ENCODE measurements around the gene CHAMP1. TPM values are rescaled to one million over a fixed set of nuclear protein-coding genes. Genes with fewer than 3 reads are reported as not detected.

CHAMP1 gene
- polyA plus RNA-seq, 1 of the 3 experiments (the other 2 are of a cell fraction) = 28.6 TPM

DNA sequence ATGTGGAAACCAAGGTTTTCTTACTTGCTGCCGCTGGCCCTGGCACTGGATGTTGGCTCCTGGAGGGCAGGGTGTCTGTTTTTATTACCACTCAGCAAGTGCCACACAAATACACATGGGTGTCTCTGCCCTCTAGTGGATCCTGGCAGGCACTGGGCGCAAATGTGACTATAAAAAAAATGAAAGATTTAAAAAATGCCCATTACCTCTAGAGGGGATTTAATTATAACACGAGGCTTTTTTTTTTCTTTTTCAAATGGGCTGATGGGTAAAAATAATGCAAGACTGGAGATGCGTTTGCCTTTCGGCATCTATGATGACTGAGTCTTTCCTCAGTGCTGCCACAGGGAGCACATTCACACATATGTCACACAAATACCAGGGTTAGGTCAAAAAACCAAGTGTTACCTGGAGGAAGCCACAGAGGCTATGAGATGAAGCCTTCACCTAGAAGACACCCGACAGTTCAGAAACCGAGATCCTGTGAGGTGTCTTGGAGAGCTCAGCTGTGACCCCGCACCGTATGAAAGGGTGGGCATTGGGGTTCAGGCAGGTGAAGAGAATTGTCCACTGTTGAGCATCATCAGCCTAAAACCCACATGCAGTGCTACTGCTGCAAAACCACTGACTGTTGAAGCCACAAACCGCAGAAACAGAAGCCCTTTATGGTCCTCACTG, 25.7 kb downstream of the CHAMP1 start:
- H3K9me3 ChIP-seq = no peaks in the 10 kb centered on the region
- H3K4me2 ChIP-seq = no peak overlapping the region
- H3K9me2 ChIP-seq = no peaks in the 10 kb centered on the region
- H3K79me2 ChIP-seq (ENCODE audit: insufficient read depth) = no peaks in the 10 kb centered on the region
- peak; percentile 70 for DNase-seq
- no peaks in the 10 kb centered on the region for H4K20me1 ChIP-seq (ENCODE audit: insufficient read depth)
- POLR2A ChIA-PET = no interaction called here
- no peak overlapping the region for H3K4me3 ChIP-seq (ENCODE audit: low read depth in 2 of 2, low read length in 1 of 2)
- H3K27ac ChIP-seq (ENCODE audit: low read depth in 2 of 2, low read length in 1 of 2) = no peak overlapping the region
- H2AFZ ChIP-seq (ENCODE audit: low read depth) = peak overlapping the region; percentile 45; the same call in 1 of the 2 replicates
- H3K9ac ChIP-seq = no peak overlapping the region
- H3K36me3 ChIP-seq (replicated peaks in 1 of 2; ENCODE audit: control insufficient read depth in 1 of 2, insufficient read depth in 2 of 2, low read length in 1 of 2) = no peaks in the 10 kb centered on the region
- CTCF ChIA-PET = interaction anchor here (0.6 to 3.5 kb wide), 11 partner anchors 9 to 54 kb away, joined by 3 to 27 read pairs (median 3); no protein-coding TSS in a partner anchor
- no peaks in the 10 kb centered on the region for H3K27me3 ChIP-seq (ENCODE audit: insufficient read depth)
- TF ChIP-seq FOXM1 (IDR thresholded peaks at IDR 0.05; ENCODE audit: low read depth) = no peak
- TF ChIP-seq GATA2 (CRISPR knock-in tag; IDR thresholded peaks at IDR 0.05) = no peak
- no peak for TF ChIP-seq NFIC (IDR thresholded peaks at IDR 0.05; ENCODE audit: borderline replicate concordance)
- TF ChIP-seq, protein P1, sequence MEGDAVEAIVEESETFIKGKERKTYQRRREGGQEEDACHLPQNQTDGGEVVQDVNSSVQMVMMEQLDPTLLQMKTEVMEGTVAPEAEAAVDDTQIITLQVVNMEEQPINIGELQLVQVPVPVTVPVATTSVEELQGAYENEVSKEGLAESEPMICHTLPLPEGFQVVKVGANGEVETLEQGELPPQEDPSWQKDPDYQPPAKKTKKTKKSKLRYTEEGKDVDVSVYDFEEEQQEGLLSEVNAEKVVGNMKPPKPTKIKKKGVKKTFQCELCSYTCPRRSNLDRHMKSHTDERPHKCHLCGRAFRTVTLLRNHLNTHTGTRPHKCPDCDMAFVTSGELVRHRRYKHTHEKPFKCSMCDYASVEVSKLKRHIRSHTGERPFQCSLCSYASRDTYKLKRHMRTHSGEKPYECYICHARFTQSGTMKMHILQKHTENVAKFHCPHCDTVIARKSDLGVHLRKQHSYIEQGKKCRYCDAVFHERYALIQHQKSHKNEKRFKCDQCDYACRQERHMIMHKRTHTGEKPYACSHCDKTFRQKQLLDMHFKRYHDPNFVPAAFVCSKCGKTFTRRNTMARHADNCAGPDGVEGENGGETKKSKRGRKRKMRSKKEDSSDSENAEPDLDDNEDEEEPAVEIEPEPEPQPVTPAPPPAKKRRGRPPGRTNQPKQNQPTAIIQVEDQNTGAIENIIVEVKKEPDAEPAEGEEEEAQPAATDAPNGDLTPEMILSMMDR (IDR thresholded peaks at IDR 0.05) = peak; percentile 83
- no peak for TF ChIP-seq MEF2A (IDR thresholded peaks at IDR 0.05; ENCODE audit: borderline replicate concordance, low read depth)
- TF ChIP-seq MXI1 (IDR thresholded peaks at IDR 0.05; ENCODE audit: low read depth, low read length) = peak; percentile 54; the same call in 1 of the 2 replicates
- TF ChIP-seq NRF1 (IDR thresholded peaks at IDR 0.05; ENCODE audit: low read depth, low read length) = no peak
- TF ChIP-seq CHD2 (IDR thresholded peaks at IDR 0.05; ENCODE audit: low read length, partially characterized antibody) = peak; percentile 21
- TF ChIP-seq, protein P2, sequence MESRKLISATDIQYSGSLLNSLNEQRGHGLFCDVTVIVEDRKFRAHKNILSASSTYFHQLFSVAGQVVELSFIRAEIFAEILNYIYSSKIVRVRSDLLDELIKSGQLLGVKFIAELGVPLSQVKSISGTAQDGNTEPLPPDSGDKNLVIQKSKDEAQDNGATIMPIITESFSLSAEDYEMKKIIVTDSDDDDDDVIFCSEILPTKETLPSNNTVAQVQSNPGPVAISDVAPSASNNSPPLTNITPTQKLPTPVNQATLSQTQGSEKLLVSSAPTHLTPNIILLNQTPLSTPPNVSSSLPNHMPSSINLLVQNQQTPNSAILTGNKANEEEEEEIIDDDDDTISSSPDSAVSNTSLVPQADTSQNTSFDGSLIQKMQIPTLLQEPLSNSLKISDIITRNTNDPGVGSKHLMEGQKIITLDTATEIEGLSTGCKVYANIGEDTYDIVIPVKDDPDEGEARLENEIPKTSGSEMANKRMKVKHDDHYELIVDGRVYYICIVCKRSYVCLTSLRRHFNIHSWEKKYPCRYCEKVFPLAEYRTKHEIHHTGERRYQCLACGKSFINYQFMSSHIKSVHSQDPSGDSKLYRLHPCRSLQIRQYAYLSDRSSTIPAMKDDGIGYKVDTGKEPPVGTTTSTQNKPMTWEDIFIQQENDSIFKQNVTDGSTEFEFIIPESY (IDR thresholded peaks at IDR 0.05; ENCODE audit: borderline replicate concordance, low read depth) = no peak
- TF ChIP-seq SIN3A (IDR thresholded peaks at IDR 0.05; ENCODE audit: borderline replicate concordance, low read depth, low read length) = no peak
- TF ChIP-seq RCOR1 (IDR thresholded peaks at IDR 0.05; ENCODE audit: low read length) = no peak
- no peak for TF ChIP-seq RFX5 (IDR thresholded peaks at IDR 0.05; ENCODE audit: low read length)
- TF ChIP-seq EZH2phosphoT487 (IDR thresholded peaks at IDR 0.05; ENCODE audit: borderline replicate concordance, low read depth) = no peak
- TF ChIP-seq, protein P3, sequence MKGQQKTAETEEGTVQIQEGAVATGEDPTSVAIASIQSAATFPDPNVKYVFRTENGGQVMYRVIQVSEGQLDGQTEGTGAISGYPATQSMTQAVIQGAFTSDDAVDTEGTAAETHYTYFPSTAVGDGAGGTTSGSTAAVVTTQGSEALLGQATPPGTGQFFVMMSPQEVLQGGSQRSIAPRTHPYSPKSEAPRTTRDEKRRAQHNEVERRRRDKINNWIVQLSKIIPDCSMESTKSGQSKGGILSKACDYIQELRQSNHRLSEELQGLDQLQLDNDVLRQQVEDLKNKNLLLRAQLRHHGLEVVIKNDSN (IDR thresholded peaks at IDR 0.05; ENCODE audit: borderline replicate concordance, low read depth) = no peak
- TF ChIP-seq SMC3 (IDR thresholded peaks at IDR 0.05; ENCODE audit: low read depth, low read length) = peak; percentile 58; the same call in 1 of the 2 replicates
- TF ChIP-seq FOSL2 (IDR thresholded peaks at IDR 0.05; ENCODE audit: borderline replicate concordance, low read depth) = no peak
- TF ChIP-seq RAD21 (IDR thresholded peaks at IDR 0.05; ENCODE audit: low read length) = peak; percentile 79
- H3F3A ChIP-seq (replicated peaks; ENCODE audit: insufficient read depth) = peaks cover 7% of the 10 kb centered on the region
- WGBS (ENCODE audit: low lambda C conversion rate) = 39% methylated on average over 10 of the region's 10 CpGs
- H3K4me1 ChIP-seq (ENCODE audit: control insufficient read depth in 1 of 2, insufficient read depth in 2 of 2, low read depth in 1 of 2, low read length in 1 of 2) = peaks cover 0 to 7% of the 10 kb centered on the region in 2 experiments; a peak in 2 of 4 replicates
